Measurements from ENCODE around the gene GRK5. TPM values are rescaled to one million over a fixed set of nuclear protein-coding genes. Genes with fewer than 3 reads are reported as not detected.
A peak's percentile ranks its signal among the peaks of the same experiment; 100 is the strongest.

Gene GRK5
- total RNA-seq, 2 experiments from 2014 or later = 21.2 to 24.8 TPM

DNA sequence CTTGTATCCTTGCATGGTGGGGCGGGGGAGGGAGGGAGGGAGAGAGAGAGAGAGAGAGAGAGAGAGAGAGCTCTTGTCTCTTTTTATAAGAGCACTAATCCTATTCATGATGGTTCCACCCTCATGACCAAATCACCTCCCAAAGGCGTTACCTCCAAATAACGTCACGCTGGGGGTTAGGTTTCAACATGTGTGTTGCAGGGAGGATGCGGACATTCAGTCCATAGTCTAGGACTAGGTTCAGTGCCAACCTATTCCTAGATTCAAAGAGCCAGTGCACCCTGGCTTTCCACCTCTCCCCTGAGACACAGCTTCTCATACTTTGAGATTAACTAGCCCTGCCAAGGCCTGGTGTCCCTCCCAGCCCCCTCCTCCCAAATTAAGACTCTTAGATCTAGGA is 123.0 kb downstream of the GRK5 start:
- H3K9me3 Mint-ChIP-seq (ENCODE audit: low read depth) = no peaks in the 10 kb centered on the region
- H3K4me3 Mint-ChIP-seq = no peak overlapping the region
- CTCF ChIA-PET = no interaction called here

GRCh38 chr10:119331061-119331460 is 123.7 kb downstream of the GRK5 start:
- ATAC-seq = no peak
- intact Hi-C loops (cut with DNase I, micrococcal nuclease) = loop anchor here in 1 of 2 experiments (10.0 kb wide), 1 partner anchor 336 kb away; no protein-coding TSS in a partner anchor
- Mint-ChIP-seq H3K4me1 (peaks cover 11% of the 10 kb centered on the region), H3K4me3 (no peak overlapping the region), H3K27me3 (no peaks in the 10 kb centered on the region), H3K9me3 (ENCODE audit: low read depth) (no peaks in the 10 kb centered on the region), H3K36me3 (ENCODE audit: low read depth) (peaks cover 10% of the 10 kb centered on the region), H3K27ac (no peak overlapping the region)
- CTCF ChIA-PET = interaction anchor here (1.1 kb wide), 1 partner anchor 34 kb away, joined by 4 read pairs; no protein-coding TSS in a partner anchor
- no peak for DNase-seq
- POLR2A ChIA-PET = no interaction called here

More for the DNA sequence above, 123.0 kb downstream of the GRK5 start:
- ATAC-seq (no peak), DNase-seq (no peak)
- H3K27me3 Mint-ChIP-seq = no peaks in the 10 kb centered on the region
- no peak overlapping the region for H3K27ac Mint-ChIP-seq
- POLR2A ChIA-PET = no interaction called here
- H3K4me1 Mint-ChIP-seq = peaks cover 11% of the 10 kb centered on the region
- intact Hi-C loops (cut with DNase I, micrococcal nuclease) = loop anchor here in 1 of 2 experiments (10.0 kb wide), 1 partner anchor 336 kb away; no protein-coding TSS in a partner anchor
- H3K36me3 Mint-ChIP-seq (ENCODE audit: low read depth) = peaks cover 6% of the 10 kb centered on the region

DNA sequence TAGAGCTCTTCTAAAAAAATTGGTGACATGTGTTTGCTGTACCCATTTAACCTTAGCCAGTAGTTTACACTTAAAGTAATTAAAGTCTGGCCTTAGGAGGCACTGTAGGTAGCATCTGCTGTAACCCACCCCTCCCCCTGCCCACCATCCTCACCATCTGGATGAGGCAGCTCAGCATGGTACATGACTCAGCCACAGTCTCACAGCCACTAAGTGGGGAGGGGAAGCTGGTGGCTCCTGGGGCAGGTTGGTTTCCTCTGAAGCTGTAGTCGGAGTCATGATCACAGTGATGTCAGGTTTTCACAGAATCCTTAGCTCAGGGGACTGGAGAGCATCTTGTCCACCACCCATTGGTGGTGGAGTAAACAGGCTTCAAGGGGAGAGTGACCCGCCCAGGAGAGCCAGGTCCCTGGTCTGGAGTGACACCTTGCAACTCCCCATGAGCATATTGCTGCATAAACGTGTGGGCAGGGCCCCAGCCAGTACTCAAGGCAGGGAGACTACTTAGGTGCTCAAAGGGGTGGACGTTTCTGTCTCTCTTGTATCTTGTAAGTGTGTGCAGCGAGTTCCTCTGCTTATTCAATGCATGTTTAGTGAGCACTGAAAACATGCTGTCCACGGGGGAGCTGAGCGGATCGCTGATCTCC is 125.9 kb downstream of the GRK5 start:
- POLR2A ChIA-PET = interaction anchor here (0.6 kb wide), 1 partner anchor 46 kb away, joined by 4 read pairs; no protein-coding TSS in a partner anchor

DNA sequence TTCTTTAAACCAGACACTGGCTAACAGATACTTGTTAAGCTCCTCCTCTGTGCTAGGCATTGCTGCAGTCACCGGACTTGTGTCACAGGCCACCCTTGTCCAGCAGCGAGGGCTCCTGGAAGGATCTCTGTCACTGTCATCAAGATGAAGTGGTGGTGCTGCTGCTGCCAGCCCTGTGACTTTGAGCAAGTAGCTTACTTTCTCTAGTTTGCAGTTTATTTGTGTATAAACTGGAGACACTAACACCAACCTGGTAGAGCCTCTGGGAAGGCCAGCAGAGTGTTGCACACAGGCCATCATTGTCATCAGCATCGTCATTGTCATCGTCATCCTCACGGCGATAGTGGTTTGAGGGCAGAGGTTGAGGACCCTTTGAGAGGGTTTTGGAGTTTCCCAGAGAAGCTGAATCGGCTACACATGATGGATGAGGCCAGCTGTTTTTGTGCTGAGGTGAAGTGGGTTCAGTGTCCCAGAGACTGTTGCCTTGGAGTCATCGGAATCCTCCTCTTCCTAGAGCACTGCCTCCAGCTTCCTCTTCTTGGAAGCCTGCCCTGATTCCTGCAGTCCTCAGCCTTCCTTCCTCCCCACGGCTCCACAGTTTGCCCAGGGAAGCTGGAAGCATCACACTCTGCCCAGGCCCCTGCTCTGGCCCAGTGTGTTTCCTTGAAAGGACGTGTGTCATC is 128.4 kb downstream of the GRK5 start:
- no peak for DNase-seq
- no peak for ATAC-seq
- Mint-ChIP-seq H3K27ac (no peak overlapping the region), H3K27me3 (no peaks in the 10 kb centered on the region), H3K4me1 (peaks cover 14% of the 10 kb centered on the region), H3K9me3 (ENCODE audit: low read depth) (no peaks in the 10 kb centered on the region), H3K4me3 (no peak overlapping the region), H3K36me3 (ENCODE audit: low read depth) (peaks cover 12% of the 10 kb centered on the region)
- CTCF ChIA-PET = interaction anchor here (0.6 to 0.7 kb wide), 2 partner anchors 47 to 314 kb away, joined by 3 read pairs; no protein-coding TSS in a partner anchor
- intact Hi-C loops (cut with DNase I, micrococcal nuclease) = loop anchor here in 1 of 2 experiments (10.0 kb wide), 1 partner anchor 341 kb away; no protein-coding TSS in a partner anchor
- POLR2A ChIA-PET = interaction anchor here (0.6 kb wide), 1 partner anchor 14 kb away, joined by 3 read pairs; no protein-coding TSS in a partner anchor

More for the DNA sequence above, 125.9 kb downstream of the GRK5 start:
- Mint-ChIP-seq H3K9me3 (ENCODE audit: low read depth) (no peaks in the 10 kb centered on the region), H3K4me3 (no peak overlapping the region), H3K27me3 (no peaks in the 10 kb centered on the region), H3K4me1 (peaks cover 11% of the 10 kb centered on the region), H3K36me3 (ENCODE audit: low read depth) (peaks cover 12% of the 10 kb centered on the region), H3K27ac (no peak overlapping the region)
- intact Hi-C loops (cut with DNase I, micrococcal nuclease) = loop anchor here in 1 of 2 experiments (10.0 kb wide), 1 partner anchor 338 kb away; no protein-coding TSS in a partner anchor
- CTCF ChIA-PET = interaction anchor here (0.6 to 1.7 kb wide), 5 partner anchors 10 to 125 kb away, joined by 3 to 5 read pairs (median 3); no protein-coding TSS in a partner anchor
- peak; percentile 75 for DNase-seq
- peak; percentile 99 for ATAC-seq

DNA sequence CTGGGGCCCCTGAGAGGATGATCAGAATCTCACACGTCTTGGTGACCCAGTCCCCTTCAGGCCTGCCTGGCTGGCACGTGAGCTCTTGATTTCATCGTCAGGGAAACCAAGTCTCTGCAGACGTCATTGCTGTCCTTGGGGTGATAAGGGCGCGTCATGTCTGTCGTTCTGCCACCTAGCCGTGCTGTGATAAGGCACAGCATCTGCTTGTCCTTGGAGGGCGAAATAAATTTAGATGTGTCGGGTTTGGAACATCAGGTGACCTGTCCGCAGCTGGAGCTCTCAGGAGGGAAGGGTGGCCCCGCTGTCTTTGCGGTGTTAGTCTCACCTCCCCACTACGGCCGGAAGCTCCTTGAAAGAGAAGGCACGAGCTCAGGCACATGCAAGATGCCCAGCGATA is 129.2 kb downstream of the GRK5 start:
- H3K36me3 Mint-ChIP-seq (ENCODE audit: low read depth) = peaks cover 16% of the 10 kb centered on the region
- CTCF ChIA-PET = interaction anchor here (0.6 to 0.9 kb wide), 2 partner anchors 9 to 314 kb away, joined by 3 to 5 read pairs; no protein-coding TSS in a partner anchor
- no peaks in the 10 kb centered on the region for H3K9me3 Mint-ChIP-seq (ENCODE audit: low read depth)
- H3K4me3 Mint-ChIP-seq = no peak overlapping the region
- H3K27ac Mint-ChIP-seq = no peak overlapping the region
- no peak for ATAC-seq
- POLR2A ChIA-PET = no interaction called here
- H3K27me3 Mint-ChIP-seq = no peaks in the 10 kb centered on the region
- intact Hi-C loops (cut with DNase I, micrococcal nuclease) = loop anchor here in 1 of 2 experiments (10.0 kb wide), 1 partner anchor 342 kb away; no protein-coding TSS in a partner anchor
- peaks cover 22% of the 10 kb centered on the region for H3K4me1 Mint-ChIP-seq
- DNase-seq = no peak

GRCh38 chr10:119337223-119337622 is 129.9 kb downstream of the GRK5 start:
- H3K4me1 Mint-ChIP-seq = peaks cover 25% of the 10 kb centered on the region
- DNase-seq (no peak), ATAC-seq (no peak)
- H3K27ac Mint-ChIP-seq = no peak overlapping the region
- intact Hi-C loops (cut with DNase I, micrococcal nuclease) = loop anchor here in 1 of 2 experiments (10.0 kb wide), 1 partner anchor 342 kb away; no protein-coding TSS in a partner anchor
- peaks cover 16% of the 10 kb centered on the region for H3K36me3 Mint-ChIP-seq (ENCODE audit: low read depth)
- POLR2A ChIA-PET = no interaction called here
- H3K4me3 Mint-ChIP-seq = no peak overlapping the region
- CTCF ChIA-PET = interaction anchor here (0.6 to 0.9 kb wide), 2 partner anchors 8 to 31 kb away, joined by 3 to 5 read pairs; no protein-coding TSS in a partner anchor
- no peaks in the 10 kb centered on the region for H3K27me3 Mint-ChIP-seq
- H3K9me3 Mint-ChIP-seq (ENCODE audit: low read depth) = no peaks in the 10 kb centered on the region

DNA sequence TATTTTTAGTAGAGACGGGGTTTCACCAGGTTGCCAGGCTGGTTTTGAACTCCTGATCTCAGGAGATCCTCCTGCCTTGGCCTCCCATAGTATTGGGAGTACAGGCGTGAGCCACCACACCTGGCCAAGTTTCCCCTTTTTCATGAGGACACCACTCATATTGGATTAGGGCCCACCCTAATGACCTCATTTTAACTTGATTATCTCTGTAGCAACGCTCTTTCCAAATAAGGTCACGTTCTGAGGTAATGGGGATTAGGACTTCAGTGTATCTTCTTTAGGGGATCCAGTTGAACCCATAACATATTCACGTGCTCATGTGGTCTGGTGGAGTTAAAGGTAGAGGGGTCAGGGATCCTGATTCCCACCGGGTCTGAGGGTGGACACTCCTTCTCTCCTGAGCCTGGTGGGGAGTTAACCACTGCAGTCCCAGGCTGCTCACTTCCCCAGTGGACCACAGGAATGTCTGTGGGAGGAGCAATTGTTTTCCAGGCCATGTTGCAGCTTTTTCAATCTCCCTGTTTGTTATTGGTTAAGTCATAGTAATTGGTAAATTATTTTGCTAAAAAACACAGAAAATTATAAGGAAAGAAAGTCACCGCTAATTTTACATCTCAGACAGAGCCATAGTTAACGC is 130.5 kb downstream of the GRK5 start:
- H3K9me3 Mint-ChIP-seq (ENCODE audit: low read depth) = no peaks in the 10 kb centered on the region
- peaks cover 16% of the 10 kb centered on the region for H3K36me3 Mint-ChIP-seq (ENCODE audit: low read depth)
- H3K4me3 Mint-ChIP-seq = no peak overlapping the region
- POLR2A ChIA-PET = no interaction called here
- H3K27me3 Mint-ChIP-seq = no peaks in the 10 kb centered on the region
- ATAC-seq = no peak
- no peak overlapping the region for H3K27ac Mint-ChIP-seq
- CTCF ChIA-PET = interaction anchor here (0.6 kb wide), 1 partner anchor 32 kb away, joined by 3 read pairs; no protein-coding TSS in a partner anchor
- no peak for DNase-seq
- intact Hi-C loops (cut with DNase I, micrococcal nuclease) = loop anchor here in 1 of 2 experiments (10.0 kb wide), 1 partner anchor 343 kb away; no protein-coding TSS in a partner anchor
- H3K4me1 Mint-ChIP-seq = peaks cover 26% of the 10 kb centered on the region

DNA sequence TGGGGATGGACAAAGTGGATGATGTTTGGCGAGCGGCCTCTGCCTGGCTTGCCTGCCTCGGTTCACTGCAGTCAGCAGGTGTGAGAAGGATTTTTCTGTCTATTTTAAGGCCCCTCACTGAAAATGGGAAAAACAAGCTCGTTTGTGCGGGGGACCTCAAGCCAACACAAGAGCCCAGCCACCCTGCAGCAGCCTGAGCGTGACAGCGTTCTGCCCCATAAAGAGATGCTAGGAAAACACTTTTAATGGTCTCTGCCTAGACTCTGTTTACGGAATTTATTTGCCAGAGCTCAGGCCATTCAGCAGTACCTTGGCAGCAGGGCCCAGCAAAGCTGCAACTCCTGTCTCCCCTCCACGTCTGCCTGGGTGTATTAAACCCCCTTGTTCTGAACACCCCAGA is 131.7 kb downstream of the GRK5 start:
- no peaks in the 10 kb centered on the region for H3K9me3 Mint-ChIP-seq (ENCODE audit: low read depth)
- DNase-seq = no peak
- no peak overlapping the region for H3K27ac Mint-ChIP-seq
- no peak overlapping the region for H3K4me3 Mint-ChIP-seq
- CTCF ChIA-PET = interaction anchor here (0.6 to 0.8 kb wide), 2 partner anchors 37 to 104 kb away, joined by 3 read pairs; no protein-coding TSS in a partner anchor
- H3K4me1 Mint-ChIP-seq = peaks cover 22% of the 10 kb centered on the region
- POLR2A ChIA-PET = interaction anchor here (0.5 kb wide), 1 partner anchor 49 kb away, joined by 3 read pairs; no protein-coding TSS in a partner anchor
- intact Hi-C loops (cut with DNase I, micrococcal nuclease) = loop anchor here in 1 of 2 experiments (10.0 kb wide), 1 partner anchor 344 kb away; no protein-coding TSS in a partner anchor
- no peak for ATAC-seq
- H3K27me3 Mint-ChIP-seq = no peaks in the 10 kb centered on the region
- peaks cover 13% of the 10 kb centered on the region for H3K36me3 Mint-ChIP-seq (ENCODE audit: low read depth)

DNA sequence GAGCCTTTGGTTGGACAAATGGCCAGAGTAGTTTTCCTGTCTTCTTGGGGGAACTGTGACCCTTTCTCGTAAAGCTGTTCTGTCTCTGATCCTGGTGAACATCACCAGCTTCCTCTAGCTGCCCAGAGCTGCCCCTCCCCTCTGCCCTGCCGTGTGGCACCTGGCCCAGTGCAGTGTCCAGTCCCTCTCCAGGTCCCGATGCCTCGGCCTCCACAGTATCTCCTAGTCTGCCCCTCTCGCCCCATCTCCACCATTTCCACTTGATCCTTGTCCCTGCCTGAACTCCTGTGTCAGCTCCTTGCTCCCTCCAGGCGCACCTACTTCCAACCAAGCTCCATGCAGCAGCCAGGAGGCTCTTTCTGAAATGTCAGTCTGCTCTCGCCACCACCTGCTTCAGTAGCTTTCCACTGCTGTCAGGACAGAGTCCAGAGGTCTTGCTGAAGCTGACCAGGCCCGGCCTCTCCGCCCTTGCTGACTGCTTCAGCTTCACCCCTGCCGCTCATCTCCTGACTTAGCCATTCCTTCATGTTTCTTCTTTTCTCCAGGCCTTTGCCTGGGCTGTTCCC is 133.6 kb downstream of the GRK5 start:
- no peaks in the 10 kb centered on the region for H3K27me3 Mint-ChIP-seq
- DNase-seq (no peak), ATAC-seq (no peak)
- no peak overlapping the region for H3K4me3 Mint-ChIP-seq
- intact Hi-C loops (cut with DNase I, micrococcal nuclease) = loop anchor here in 1 of 2 experiments (2.0 kb wide), 1 partner anchor 26 kb away; no protein-coding TSS in a partner anchor
- POLR2A ChIA-PET = no interaction called here
- CTCF ChIA-PET = interaction anchor here (1.7 kb wide), 1 partner anchor 39 kb away, joined by 3 read pairs; no protein-coding TSS in a partner anchor
- no peak overlapping the region for H3K27ac Mint-ChIP-seq
- peaks cover 27% of the 10 kb centered on the region for H3K4me1 Mint-ChIP-seq
- peaks cover 10% of the 10 kb centered on the region for H3K36me3 Mint-ChIP-seq (ENCODE audit: low read depth)
- H3K9me3 Mint-ChIP-seq (ENCODE audit: low read depth) = no peaks in the 10 kb centered on the region

GRCh38 chr10:119341459-119342301 is 134.3 kb downstream of the GRK5 start:
- DNase-seq (peak; percentile 73), ATAC-seq (peak; percentile 100)
- Mint-ChIP-seq H3K4me1 (peaks cover 27% of the 10 kb centered on the region), H3K4me3 (no peak overlapping the region), H3K27ac (no peak overlapping the region), H3K27me3 (no peaks in the 10 kb centered on the region), H3K36me3 (ENCODE audit: low read depth) (peaks cover 7% of the 10 kb centered on the region), H3K9me3 (ENCODE audit: low read depth) (no peaks in the 10 kb centered on the region)
- intact Hi-C loops (cut with DNase I, micrococcal nuclease) = loop anchor here in 1 of 2 experiments (2.0 kb wide), 1 partner anchor 27 kb away; no protein-coding TSS in a partner anchor
- ChIA-PET CTCF (interaction anchor here (1.7 kb wide), 1 partner anchor 40 kb away, joined by 3 read pairs; no protein-coding TSS in a partner anchor), POLR2A (no interaction called here)

All from activated CD4-positive, alpha-beta T cell treated with anti-CD3 and anti-CD28 coated beads for 36 hours (primary cell).